Neural cell (in vitro differentiated cells): ENCODE measurements around the gene GTSE1. TPM values are rescaled to one million over a fixed set of nuclear protein-coding genes. Genes with fewer than 3 reads are reported as not detected.

ENCODE experiments used
- H2AFZ ChIP-seq: fragments of 200-600, 300-800 bp; sonication (generic), shearing (Covaris generic); 2 replicates; pipeline ENCODE4 v1.6.0; 2014; ENCODE audit warnings: low read depth, mild to moderate bottlenecking, antibody characterized with exemption, low read length, moderate library complexity
- H3F3A ChIP-seq: fragments of 200-600 bp; shearing (Covaris generic); 2 replicates; pipeline ENCODE4 v1.6.1; 2016; ENCODE audit warnings: mild to moderate bottlenecking, moderate library complexity, mixed read lengths, antibody characterized with exemption, low read length; ENCODE audit not compliant: insufficient read depth, poor library complexity, severe bottlenecking
- H3K27ac ChIP-seq: fragments of 200-600, 300-800 bp; sonication (generic), shearing (Covaris generic); 2 replicates; pipeline ENCODE4 v1.5.1; 2014; ENCODE audit warnings: mild to moderate bottlenecking, low read length, moderate library complexity
- H3K27me3 ChIP-seq: fragments of 300-800, 200-600 bp; sonication (generic), shearing (Covaris generic); 2 replicates; pipeline ENCODE4 v1.6.0; 2014; ENCODE audit warnings: mild to moderate bottlenecking, low read depth, low read length, moderate library complexity; ENCODE audit not compliant: insufficient read depth
- H3K36me3 ChIP-seq: fragments of 300-800, 200-600 bp; sonication (generic), shearing (Covaris generic); 2 replicates; pipeline ENCODE4 v1.5.1; 2014; ENCODE audit warnings: mild to moderate bottlenecking, antibody characterized with exemption, low read length, moderate library complexity; ENCODE audit not compliant: insufficient read depth
- H3K4me2 ChIP-seq: fragments of 300-800, 200-600 bp; sonication (generic), shearing (Covaris generic); 2 replicates; pipeline ENCODE4 v1.6.0; 2014; ENCODE audit warnings: mild to moderate bottlenecking, low read length
- H3K4me3 ChIP-seq: fragments of 300-800, 200-600 bp; sonication (generic), shearing (Covaris generic); 2 replicates; pipeline ENCODE4 v1.5.1; 2014; ENCODE audit warnings: mild to moderate bottlenecking, low read length, moderate library complexity
- H3K79me2 ChIP-seq: fragments of 200-600 bp; shearing (Covaris generic); replicated peaks from 2 replicates; pipeline ENCODE4 v1.6.0; 2014; ENCODE audit warnings: mild to moderate bottlenecking, low read length, moderate library complexity; ENCODE audit not compliant: insufficient read depth
- H3K9ac ChIP-seq: fragments of 300-800, 200-600 bp; sonication (generic), shearing (Covaris generic); 2 replicates; pipeline ENCODE4 v1.6.1; 2016; ENCODE audit warnings: mild to moderate bottlenecking, low read length, mixed read lengths
- H3K9me2 ChIP-seq: fragments of 200-600 bp; shearing (Covaris generic); 2 replicates; pipeline ENCODE4 v1.6.1; 2016; ENCODE audit warnings: mild to moderate bottlenecking, low read length, mixed read lengths; ENCODE audit not compliant: insufficient read depth
- H3K9me3 ChIP-seq: fragments of 200-600, 300-800 bp; sonication (generic), shearing (Covaris generic); 2 replicates; pipeline ENCODE4 v1.6.1; 2016; ENCODE audit warnings: mild to moderate bottlenecking, mixed run types, low read length, moderate library complexity, mixed read lengths
- H4K20me1 ChIP-seq: fragments of 200-600 bp; shearing (Covaris generic); 2 replicates; pipeline ENCODE4 v1.6.1; 2016; ENCODE audit warnings: mild to moderate bottlenecking, mixed run types; ENCODE audit not compliant: insufficient read depth
- EP300 ChIP-seq: fragments of 450-650 bp; conservative IDR thresholded peaks from 2 replicates; pipeline ENCODE4 v1.6.1; 2014; ENCODE audit warnings: antibody characterized with exemption, mild to moderate bottlenecking, moderate library complexity; ENCODE audit not compliant: poor library complexity, severe bottlenecking
- EZH2 ChIP-seq: fragments of 200-600, 300-800 bp; shearing (Covaris generic), sonication (generic); IDR thresholded peaks from 2 replicates; pipeline ENCODE4 v1.6.1; 2014; ENCODE audit warnings: antibody characterized with exemption, low read length, borderline replicate concordance, mild to moderate bottlenecking; ENCODE audit not compliant: insufficient read depth, poor library complexity, severe bottlenecking
- MXI1 ChIP-seq: fragments of 450-650 bp; conservative IDR thresholded peaks from 2 replicates; pipeline ENCODE4 v1.6.1; 2014; ENCODE audit warnings: antibody characterized with exemption, mild to moderate bottlenecking; ENCODE audit not compliant: poor library complexity, severe bottlenecking
- POLR2AphosphoS5 ChIP-seq: IDR thresholded peaks from 2 replicates; pipeline ENCODE4 v1.6.1; 2012
- RAD21 ChIP-seq: fragments of 450-650 bp; conservative IDR thresholded peaks from 2 replicates; pipeline ENCODE4 v1.6.1; 2014; ENCODE audit warnings: antibody characterized with exemption, mild to moderate bottlenecking, moderate library complexity
- SMC3 ChIP-seq: fragments of 450-650 bp; conservative IDR thresholded peaks from 2 replicates; pipeline ENCODE4 v1.6.1; 2014; ENCODE audit warnings: antibody characterized with exemption, mild to moderate bottlenecking, moderate library complexity; ENCODE audit not compliant: poor library complexity
- TAF1 ChIP-seq: IDR thresholded peaks from 2 replicates; pipeline ENCODE4 v1.6.1; 2012; ENCODE audit warnings: low read depth
- polyA plus RNA-seq: library from polyadenylated mRNA; depleted of rRNA; stranded (reverse); fragments of >200 nt; gene quantifications from 2 replicates; pipeline ENCODE4 v1.2.3, GENCODE V29; 2014
- TF ChIP-seq, protein P1 (sequence below): IDR thresholded peaks from 2 replicates; pipeline ENCODE4 v1.6.1; 2012; ENCODE audit warnings: borderline replicate concordance
- TF ChIP-seq, protein P2 (sequence below): fragments of 450-650 bp; IDR thresholded peaks from 2 replicates; pipeline ENCODE4 v1.5.1; 2014; ENCODE audit warnings: antibody characterized with exemption, mild to moderate bottlenecking, moderate library complexity; ENCODE audit not compliant: poor library complexity, severe bottlenecking

Gene GTSE1
- polyA plus RNA-seq, 1 donor from 2014 or later: 0.28 TPM

DNA sequence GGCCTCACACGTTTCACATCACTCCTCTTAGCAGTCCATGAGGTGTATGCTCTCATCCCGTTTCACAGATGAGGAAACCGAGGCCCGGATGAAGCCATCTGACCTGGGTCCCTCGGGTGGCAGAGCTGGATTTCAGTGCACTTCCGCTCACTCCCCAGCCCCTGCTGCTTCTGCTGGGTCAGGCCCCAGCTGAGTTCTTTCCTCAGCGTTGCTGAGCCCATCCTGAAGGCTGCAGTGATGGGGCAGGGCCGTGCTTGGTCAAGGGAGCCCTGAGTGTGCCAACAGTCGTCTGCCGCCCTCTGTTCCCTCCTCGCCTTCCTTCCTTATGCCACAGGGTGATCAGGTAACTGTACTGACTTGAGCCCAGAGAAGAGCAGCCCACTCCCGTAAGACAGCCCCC lies 51.0 kb downstream of the GTSE1 start:
- Histone ChIP-seq H3K9ac (no peak overlapping the region), H2AFZ (no peak overlapping the region), H4K20me1 (no peaks in the 10 kb centered on the region), H3K9me2 (no peaks in the 10 kb centered on the region), H3K4me2 (no peak overlapping the region), H3K27ac (no peak overlapping the region), H3F3A (no peaks in the 10 kb centered on the region), H3K36me3 (no peaks in the 10 kb centered on the region), H3K9me3 (no peaks in the 10 kb centered on the region), H3K79me2 (no peaks in the 10 kb centered on the region), H3K4me3 (no peak overlapping the region), H3K27me3 (no peaks in the 10 kb centered on the region)
- TF ChIP-seq, protein P1, sequence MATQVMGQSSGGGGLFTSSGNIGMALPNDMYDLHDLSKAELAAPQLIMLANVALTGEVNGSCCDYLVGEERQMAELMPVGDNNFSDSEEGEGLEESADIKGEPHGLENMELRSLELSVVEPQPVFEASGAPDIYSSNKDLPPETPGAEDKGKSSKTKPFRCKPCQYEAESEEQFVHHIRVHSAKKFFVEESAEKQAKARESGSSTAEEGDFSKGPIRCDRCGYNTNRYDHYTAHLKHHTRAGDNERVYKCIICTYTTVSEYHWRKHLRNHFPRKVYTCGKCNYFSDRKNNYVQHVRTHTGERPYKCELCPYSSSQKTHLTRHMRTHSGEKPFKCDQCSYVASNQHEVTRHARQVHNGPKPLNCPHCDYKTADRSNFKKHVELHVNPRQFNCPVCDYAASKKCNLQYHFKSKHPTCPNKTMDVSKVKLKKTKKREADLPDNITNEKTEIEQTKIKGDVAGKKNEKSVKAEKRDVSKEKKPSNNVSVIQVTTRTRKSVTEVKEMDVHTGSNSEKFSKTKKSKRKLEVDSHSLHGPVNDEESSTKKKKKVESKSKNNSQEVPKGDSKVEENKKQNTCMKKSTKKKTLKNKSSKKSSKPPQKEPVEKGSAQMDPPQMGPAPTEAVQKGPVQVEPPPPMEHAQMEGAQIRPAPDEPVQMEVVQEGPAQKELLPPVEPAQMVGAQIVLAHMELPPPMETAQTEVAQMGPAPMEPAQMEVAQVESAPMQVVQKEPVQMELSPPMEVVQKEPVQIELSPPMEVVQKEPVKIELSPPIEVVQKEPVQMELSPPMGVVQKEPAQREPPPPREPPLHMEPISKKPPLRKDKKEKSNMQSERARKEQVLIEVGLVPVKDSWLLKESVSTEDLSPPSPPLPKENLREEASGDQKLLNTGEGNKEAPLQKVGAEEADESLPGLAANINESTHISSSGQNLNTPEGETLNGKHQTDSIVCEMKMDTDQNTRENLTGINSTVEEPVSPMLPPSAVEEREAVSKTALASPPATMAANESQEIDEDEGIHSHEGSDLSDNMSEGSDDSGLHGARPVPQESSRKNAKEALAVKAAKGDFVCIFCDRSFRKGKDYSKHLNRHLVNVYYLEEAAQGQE: no peak
- no peak for TF ChIP-seq TAF1
- TF ChIP-seq RAD21: no peak
- no peak for TF ChIP-seq SMC3
- TF ChIP-seq EP300: no peak
- no peak for TF ChIP-seq EZH2
- TF ChIP-seq MXI1: no peak
- no peak for TF ChIP-seq POLR2AphosphoS5
- TF ChIP-seq, protein P2, sequence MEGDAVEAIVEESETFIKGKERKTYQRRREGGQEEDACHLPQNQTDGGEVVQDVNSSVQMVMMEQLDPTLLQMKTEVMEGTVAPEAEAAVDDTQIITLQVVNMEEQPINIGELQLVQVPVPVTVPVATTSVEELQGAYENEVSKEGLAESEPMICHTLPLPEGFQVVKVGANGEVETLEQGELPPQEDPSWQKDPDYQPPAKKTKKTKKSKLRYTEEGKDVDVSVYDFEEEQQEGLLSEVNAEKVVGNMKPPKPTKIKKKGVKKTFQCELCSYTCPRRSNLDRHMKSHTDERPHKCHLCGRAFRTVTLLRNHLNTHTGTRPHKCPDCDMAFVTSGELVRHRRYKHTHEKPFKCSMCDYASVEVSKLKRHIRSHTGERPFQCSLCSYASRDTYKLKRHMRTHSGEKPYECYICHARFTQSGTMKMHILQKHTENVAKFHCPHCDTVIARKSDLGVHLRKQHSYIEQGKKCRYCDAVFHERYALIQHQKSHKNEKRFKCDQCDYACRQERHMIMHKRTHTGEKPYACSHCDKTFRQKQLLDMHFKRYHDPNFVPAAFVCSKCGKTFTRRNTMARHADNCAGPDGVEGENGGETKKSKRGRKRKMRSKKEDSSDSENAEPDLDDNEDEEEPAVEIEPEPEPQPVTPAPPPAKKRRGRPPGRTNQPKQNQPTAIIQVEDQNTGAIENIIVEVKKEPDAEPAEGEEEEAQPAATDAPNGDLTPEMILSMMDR: no peak

DNA sequence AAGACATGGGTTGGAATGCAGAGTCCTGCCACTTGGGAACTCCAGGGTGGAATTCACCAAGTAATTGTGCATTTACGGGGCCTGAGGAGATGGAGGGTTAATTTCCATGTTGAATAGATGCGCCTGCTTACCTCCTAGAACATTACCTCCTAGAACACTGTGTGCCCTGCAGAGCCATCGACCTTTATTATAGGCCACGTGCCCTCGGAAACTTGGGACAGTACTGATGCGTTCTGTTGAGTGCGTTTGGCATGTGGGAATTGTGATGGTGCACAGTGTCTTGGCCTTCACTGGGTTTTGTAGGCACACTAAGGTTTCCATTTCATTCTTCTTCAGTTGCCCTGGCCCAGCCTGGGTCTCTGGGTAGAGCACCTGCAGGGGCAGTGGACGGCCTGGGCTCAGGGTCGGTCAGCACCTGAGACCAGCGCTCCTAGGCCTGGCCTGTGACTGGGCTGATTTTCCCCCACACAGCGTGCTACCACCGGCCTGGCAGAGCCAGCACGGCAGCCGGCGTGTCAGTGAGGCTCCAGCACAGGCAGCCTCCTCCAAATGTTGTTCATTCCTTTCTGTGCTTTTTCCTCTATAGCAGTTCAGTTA lies 51.5 kb downstream of the GTSE1 start:
- Histone ChIP-seq H3K27ac (no peak overlapping the region), H3K4me2 (no peak overlapping the region), H3K79me2 (no peaks in the 10 kb centered on the region)

More for the DNA sequence above, 51.5 kb downstream of the GTSE1 start:
- Histone ChIP-seq H3K36me3 (no peaks in the 10 kb centered on the region), H3K9ac (no peak overlapping the region), H3K9me2 (no peaks in the 10 kb centered on the region), H4K20me1 (no peaks in the 10 kb centered on the region), H3K9me3 (no peaks in the 10 kb centered on the region), H3F3A (no peaks in the 10 kb centered on the region), H2AFZ (no peak overlapping the region), H3K4me3 (no peak overlapping the region), H3K27me3 (no peaks in the 10 kb centered on the region)
- TF ChIP-seq, protein P1: no peak
- TF ChIP-seq, protein P2: no peak
- TF ChIP-seq EZH2 (no peak), POLR2AphosphoS5 (no peak), RAD21 (no peak), EP300 (no peak), MXI1 (no peak), SMC3 (no peak), TAF1 (no peak)
